NCI-H2107 (cell line): Measurements from ENCODE around the gene LRPAP1.
"Not testable (repeated sequence)": the region's sequence is repeated elsewhere in the genome, so short reads cannot be mapped to it uniquely, and the experiment has no call there.

Source experiments
- DNase-seq: peaks from one replicate; lab custom pipeline; 2025; lab: John Stamatoyannopoulos, UW

Gene LRPAP1

GRCh38 chr4:3518511-3518880 is 13.7 kb downstream of the LRPAP1 start:
- DNase-seq, result no peak

- DNase-seq, result no peak
Measured at GRCh38 chr4:3517731-3518510, 14.3 kb downstream of the LRPAP1 start.

DNA sequence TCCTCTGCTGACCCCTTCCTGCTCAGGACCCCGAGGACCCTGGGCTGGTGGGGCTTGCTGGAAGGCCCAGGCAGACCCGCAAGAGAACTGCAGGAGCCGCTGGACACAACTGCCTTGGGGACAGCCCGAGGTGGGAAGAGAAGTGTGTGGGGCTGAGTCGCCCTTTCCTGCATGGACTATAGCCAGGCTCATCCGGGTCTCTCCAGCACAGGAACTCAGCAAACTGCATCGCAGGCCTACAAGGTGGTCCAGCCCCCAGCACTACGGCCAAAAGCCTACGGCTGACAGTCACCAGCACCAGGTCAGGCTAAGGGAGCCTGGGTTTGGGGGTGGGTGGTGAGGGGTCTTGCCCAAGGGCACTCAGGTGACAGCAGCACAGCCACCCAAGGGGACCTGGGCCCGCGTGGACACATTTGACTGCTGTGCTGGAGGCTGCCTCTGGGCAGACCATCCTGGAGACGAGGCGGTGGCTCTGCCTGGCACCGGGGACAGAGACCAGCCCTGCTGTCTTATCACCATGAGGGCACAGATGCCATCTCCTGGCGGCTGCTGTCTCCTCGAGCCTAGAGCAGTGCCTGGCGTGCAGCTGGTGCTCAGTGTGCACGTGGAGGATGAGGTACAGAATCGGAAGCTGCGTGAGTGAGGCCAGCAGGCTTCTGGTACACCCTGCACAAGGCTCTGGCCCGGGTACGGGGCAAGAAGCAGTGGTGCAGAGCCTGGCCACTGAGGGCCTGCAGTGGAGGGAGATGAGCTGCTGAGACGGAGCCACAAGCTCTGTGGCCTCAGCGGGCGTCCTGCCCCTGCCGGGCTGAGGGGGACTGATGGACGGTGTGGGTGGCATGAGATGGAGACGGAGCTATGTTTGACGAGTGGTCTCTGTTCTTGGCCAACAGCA is 15.1 kb downstream of the LRPAP1 start:
- no peak for DNase-seq

DNA sequence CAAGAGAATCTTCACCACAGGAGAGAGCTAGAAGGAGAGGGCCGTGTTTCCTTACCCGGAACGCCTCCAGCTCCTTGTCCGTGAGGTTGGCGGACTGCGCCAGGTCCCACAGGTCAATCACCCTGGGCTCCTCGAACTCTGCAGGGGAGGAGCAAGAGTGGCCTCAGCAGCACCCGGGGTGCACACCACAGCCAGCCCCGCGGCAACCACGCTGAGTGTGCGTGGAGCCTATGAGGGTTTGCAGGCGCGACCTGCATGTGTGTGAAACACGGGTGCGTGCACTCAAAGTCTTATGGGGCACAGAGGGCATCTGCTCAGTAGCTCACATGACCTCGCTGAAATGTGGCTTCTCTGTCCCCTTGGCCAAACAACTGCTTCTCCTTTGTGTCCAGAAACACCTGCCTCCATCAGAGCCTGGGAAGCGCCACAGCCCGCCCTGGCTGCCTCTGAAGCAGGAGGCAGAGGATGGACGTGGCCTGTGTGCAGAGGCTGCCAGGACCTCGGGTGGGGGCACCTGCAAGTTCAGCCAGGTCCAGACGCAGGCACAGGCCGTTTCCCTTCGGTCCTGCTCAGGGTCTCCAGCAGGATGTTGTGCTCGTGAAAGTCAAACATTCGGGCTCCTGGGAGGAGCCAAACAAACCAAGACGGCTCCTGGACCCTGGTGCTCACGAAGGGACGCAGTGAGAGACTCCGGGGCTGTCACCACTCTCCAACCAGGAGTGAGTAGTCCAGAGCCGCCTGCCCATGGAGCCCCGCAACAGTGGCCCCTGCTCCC is 16.0 kb downstream of the LRPAP1 start:
- no peak for DNase-seq

- no peak for DNase-seq
Measured at GRCh38 chr4:3515646-3516045, 16.6 kb downstream of the LRPAP1 start.

GRCh38 chr4:3514806-3515501 is 17.3 kb downstream of the LRPAP1 start:
- no peak for DNase-seq

GRCh38 chr4:3514221-3514780 is 17.9 kb downstream of the LRPAP1 start:
- DNase-seq, result no peak

DNA sequence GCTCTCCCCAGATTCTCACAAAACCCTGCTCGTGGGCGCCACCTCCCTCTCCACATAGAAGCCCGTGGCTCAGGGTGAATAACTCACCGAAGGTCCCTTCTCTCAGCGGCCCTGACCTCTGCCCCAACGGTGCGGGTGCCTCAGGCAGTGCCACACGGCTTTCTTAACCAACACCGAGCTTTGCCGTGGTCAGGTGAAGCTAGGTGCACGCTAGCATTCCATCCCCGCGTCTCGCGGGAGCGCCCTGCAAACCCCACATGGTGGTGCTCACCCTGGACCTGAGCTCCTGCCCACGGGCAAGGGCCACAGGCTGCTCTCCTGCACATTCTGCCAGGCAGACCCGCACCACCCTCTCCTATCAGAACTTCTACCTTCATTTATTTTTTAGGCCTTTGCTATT is 18.4 kb downstream of the LRPAP1 start:
- no peak for DNase-seq

DNA sequence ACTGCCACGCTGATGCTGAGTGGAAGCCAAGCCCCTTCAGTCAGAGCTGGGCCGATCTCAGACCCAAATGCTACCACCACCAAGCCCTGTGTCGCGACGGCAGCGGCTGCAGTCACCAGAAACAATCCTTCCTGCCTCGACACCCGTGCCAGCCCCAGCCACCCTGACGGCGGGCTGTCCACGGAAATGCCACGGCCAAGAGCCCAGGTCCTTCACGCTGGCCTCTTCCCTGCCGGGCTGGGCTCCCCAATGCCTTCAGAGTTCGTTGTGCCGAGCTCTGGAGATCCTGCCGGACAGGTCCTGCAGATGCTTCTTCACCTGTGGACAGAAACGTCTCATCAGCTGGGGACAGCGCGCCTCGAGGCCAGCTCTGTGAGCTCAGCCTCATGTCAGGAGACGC is 19.5 kb downstream of the LRPAP1 start:
- DNase-seq, result no peak

- DNase-seq, result no peak
Measured at GRCh38 chr4:3512279-3512678, 19.9 kb downstream of the LRPAP1 start.

GRCh38 chr4:3511601-3512000 is 20.6 kb downstream of the LRPAP1 start:
- not testable (repeated sequence) for DNase-seq

DNA sequence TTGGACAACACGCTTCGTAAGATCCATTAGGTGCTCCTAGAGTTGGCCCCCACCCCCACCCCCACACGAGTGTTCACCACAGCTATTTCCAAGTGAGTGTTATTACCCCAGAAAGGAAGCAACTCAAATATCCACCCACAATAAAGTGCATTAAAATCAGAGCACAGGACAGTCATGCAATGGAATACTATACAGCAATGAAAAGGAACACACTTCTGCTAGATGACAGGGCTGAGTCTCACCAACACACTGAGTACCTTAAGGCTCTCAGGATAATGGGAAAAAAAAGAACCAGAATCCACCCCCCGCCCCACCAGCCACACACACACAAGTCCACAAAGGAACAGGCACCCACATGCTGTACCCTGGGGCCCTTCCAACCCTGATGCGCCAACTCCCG is 21.0 kb downstream of the LRPAP1 start:
- DNase-seq, result no peak

DNA sequence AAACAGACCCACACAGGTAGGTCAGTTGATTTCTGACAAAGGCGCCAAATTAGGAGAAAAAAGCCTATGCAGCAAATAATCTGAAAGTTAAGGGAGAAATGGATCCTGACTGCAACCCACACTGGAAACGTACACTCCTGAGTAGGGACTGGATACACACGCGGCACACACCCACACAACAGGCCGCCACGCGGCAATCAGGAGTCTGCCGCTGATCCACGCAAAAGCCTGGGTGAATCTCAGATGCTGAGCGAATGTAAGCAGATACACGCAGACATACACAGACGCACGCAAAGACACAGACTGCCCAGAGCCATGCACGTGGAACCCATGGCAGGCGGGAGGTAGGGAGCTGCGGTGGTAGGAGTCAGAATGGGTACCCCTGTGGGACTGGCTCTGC is 21.7 kb downstream of the LRPAP1 start:
- no peak for DNase-seq

- no peak for DNase-seq
Measured at GRCh38 chr4:3508542-3508941, 23.7 kb downstream of the LRPAP1 start.

GRCh38 chr4:3505231-3505630 is 27.0 kb downstream of the LRPAP1 start:
- no peak for DNase-seq

DNA sequence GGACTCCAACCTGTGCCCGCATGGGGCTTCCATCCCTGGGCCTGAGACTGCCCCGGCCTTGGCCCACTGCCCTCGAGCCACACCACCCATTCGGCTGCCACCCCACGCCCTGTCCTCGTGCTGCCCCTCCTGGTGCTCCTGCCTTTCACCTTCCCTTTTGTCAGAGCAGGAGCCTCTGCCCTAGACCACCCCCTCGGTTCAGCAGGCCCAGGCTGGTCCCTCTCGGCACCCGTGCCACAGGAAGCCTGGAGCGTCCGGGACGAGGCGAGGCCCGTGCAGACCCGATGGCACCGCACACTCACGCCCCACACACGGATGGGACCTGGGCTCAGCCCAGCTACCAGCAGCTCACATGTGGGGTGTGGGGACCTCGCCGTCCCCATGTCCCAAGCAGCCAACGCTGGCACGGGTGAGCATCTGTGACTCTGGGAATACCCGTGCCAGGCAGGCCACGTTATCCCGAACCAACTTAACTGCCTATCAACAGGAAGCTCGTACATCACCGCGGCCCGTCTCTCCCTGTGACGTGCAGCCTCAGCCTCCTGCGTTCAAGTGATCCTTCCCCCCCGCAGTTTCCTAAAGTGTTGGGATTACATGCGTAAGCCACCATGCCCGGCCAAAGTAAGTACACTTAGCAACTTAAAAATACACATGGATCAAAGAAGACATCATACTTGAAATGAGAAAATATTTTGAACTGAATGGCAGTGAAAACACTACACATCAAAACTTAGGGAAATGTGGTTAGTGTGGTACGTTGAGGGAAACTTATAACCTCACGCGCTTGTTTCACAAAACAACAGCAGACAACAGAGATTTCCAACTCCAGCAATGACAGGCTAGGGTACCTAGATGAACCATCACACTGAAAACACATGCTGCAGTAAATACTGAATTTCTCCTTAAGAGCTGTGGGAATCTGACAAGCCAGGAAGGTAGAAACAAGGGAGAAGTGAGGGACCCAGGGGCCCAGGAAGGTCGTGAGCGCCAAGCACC is 29.0 kb downstream of the LRPAP1 start:
- DNase-seq, result no peak

- no peak for DNase-seq
Measured at GRCh38 chr4:3501825-3502425, 30.3 kb downstream of the LRPAP1 start.

DNA sequence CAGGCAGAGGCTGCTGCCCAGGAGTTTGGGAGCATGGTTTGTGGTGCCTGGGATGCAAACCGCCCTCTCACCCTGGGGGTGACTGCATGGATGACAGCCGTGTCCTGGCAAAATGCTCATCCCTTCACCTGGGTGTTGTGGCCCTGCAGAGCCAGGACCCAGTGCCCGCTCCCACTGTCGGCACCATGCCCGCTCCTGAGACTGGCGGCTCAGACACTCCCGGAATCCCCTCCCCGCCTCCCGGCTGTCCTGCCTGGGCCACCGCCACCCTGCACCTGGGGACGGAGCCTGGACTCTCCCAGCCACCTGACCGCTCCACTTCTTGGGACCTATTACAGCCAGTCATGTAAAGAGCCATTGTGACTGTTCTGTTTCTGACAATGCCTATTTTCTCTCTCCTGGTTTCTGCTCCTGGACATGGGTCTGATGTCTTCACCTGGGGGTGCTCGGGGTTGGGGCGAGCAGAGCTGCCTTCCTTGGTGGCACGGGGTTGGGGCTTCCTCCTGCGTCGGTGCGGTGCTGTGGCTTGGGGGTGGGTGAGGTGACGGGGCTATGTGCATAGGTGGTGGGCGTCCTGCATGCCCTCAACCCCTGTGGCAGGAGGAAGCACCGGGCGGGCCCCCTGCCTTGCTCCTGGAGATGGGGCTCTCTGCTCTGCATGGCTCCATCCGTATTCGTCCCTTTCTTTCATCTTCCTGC is 30.9 kb downstream of the LRPAP1 start:
- no peak for DNase-seq

- DNase-seq, result no peak
Measured at GRCh38 chr4:3500634-3501101, 31.6 kb downstream of the LRPAP1 start.
